GM18520 (cell line): ENCODE data around the gene WNT7B.

Experiments used
- ATAC-seq: cut with Tn5 transposase; IDR thresholded peaks from one replicate; pipeline ENCODE4 v1.9.1; 2021; ENCODE audit not compliant: unreplicated experiment

WNT7B gene

GRCh38 chr22:45960477-45961386 lies 16.2 kb downstream of the WNT7B start:
- no peak for ATAC-seq

- ATAC-seq = no peak
These were observed 17.1 kb downstream of the WNT7B start for GRCh38 chr22:45959719-45960476.

GRCh38 chr22:45958971-45959370 lies 18.0 kb downstream of the WNT7B start:
- no peak for ATAC-seq

- ATAC-seq = no peak
These were observed 19.1 kb downstream of the WNT7B start for GRCh38 chr22:45957826-45958225.

GRCh38 chr22:45953178-45953577 lies 23.8 kb downstream of the WNT7B start:
- no peak for ATAC-seq

- ATAC-seq = no peak
These were observed 24.4 kb downstream of the WNT7B start for GRCh38 chr22:45952553-45952952.

GRCh38 chr22:45952151-45952550 lies 24.8 kb downstream of the WNT7B start:
- no peak for ATAC-seq

- no peak for ATAC-seq
These were observed 27.1 kb downstream of the WNT7B start for GRCh38 chr22:45949891-45950290.

GRCh38 chr22:45949258-45949870 lies 27.6 kb downstream of the WNT7B start:
- no peak for ATAC-seq

- ATAC-seq = no peak
These were observed 28.8 kb downstream of the WNT7B start for GRCh38 chr22:45948081-45948648.

GRCh38 chr22:45946805-45947600 lies 30.0 kb downstream of the WNT7B start:
- ATAC-seq = no peak

GRCh38 chr22:45945621-45946106 lies 31.3 kb downstream of the WNT7B start:
- ATAC-seq = no peak

- no peak for ATAC-seq
These were observed 34.0 kb downstream of the WNT7B start for GRCh38 chr22:45942787-45943493.

GRCh38 chr22:45942344-45942743 lies 34.6 kb downstream of the WNT7B start:
- ATAC-seq = no peak

GRCh38 chr22:45938913-45939312 lies 38.0 kb downstream of the WNT7B start:
- no peak for ATAC-seq

- ATAC-seq = no peak
These were observed 39.0 kb downstream of the WNT7B start for GRCh38 chr22:45937960-45938359.

- no peak for ATAC-seq
These were observed 41.4 kb downstream of the WNT7B start for GRCh38 chr22:45935573-45935972.

GRCh38 chr22:45934659-45935341 lies 42.2 kb downstream of the WNT7B start:
- no peak for ATAC-seq

GRCh38 chr22:45934168-45934564 lies 42.8 kb downstream of the WNT7B start:
- no peak for ATAC-seq
